HEK293 (cell line): ENCODE measurements around the gene CRYBB1.

Source experiments
- CTCF ChIA-PET: fragments of 350-600 bp; formaldehyde crosslinking; extraction: SDS; loops from one replicate; lab custom pipeline; 2021; ENCODE audit warnings: antibody characterized with exemption; lab: Yijun Ruan, JAX
- POLR2A ChIA-PET: fragments of 300-600 bp; formaldehyde crosslinking; extraction: SDS; loops from one replicate; lab custom pipeline; 2020; ENCODE audit warnings: antibody characterized with exemption, inconsistent platforms; lab: Yijun Ruan, JAX
- H3K27ac ChIP-seq: fragments of 200-500 bp; sonication (Bioruptor generic); 2 replicates; pipeline ENCODE4 v1.5.1; 2014; ENCODE audit warnings: low read depth, low read length, control low read depth, inconsistent platforms; ENCODE audit errors: extremely low read depth
- H3K36me3 ChIP-seq, 2 experiments: fragments of 200-500 bp in 1 of 2; sonication (Bioruptor generic) in 1 of 2; 1 replicate in 1 of 2; 2 replicates in 1 of 2; pipeline ENCODE4 v1.5.1; 2014 to 2017; ENCODE audit warnings: inconsistent platforms in 2 of 2, low read length in 2 of 2; ENCODE audit not compliant: control insufficient read depth in 2 of 2, insufficient read depth in 1 of 2
- H3K4me1 ChIP-seq: fragments of 200-500 bp; sonication (Bioruptor generic); 2 replicates; pipeline ENCODE4 v1.5.1; 2014; ENCODE audit warnings: mild to moderate bottlenecking, low read length, inconsistent platforms; ENCODE audit not compliant: control insufficient read depth, insufficient read depth
- H3K4me3 ChIP-seq: 2 replicates; pipeline ENCODE4 v1.5.1; 2011; ENCODE audit warnings: low read depth, mild to moderate bottlenecking, control low read depth, low read length, moderate library complexity
- H3K9me3 ChIP-seq: fragments of 200-500 bp; sonication (Bioruptor generic); 2 replicates; pipeline ENCODE4 v1.5.1; 2014; ENCODE audit warnings: low read depth, low read length, inconsistent platforms; ENCODE audit not compliant: control insufficient read depth, insufficient read depth
- CTCF ChIP-seq: fragments of 450-650 bp; formaldehyde crosslinking; IDR thresholded peaks from 2 replicates; pipeline ENCODE4 v1.5.1; 2016; ENCODE audit warnings: missing biosample characterization, missing genetic modification characterization
- EGR2 ChIP-seq: fragments of 450-650 bp; formaldehyde crosslinking; IDR thresholded peaks from 2 replicates; pipeline ENCODE4 v1.5.1; 2016; ENCODE audit warnings: low read depth, missing biosample characterization, missing genetic modification characterization
- GLIS1 ChIP-seq: fragments of 450-650 bp; formaldehyde crosslinking; IDR thresholded peaks from 2 replicates; pipeline ENCODE4 v1.5.1; 2016; ENCODE audit warnings: missing biosample characterization, missing genetic modification characterization
- GLIS2 ChIP-seq: fragments of 450-650 bp; formaldehyde crosslinking; IDR thresholded peaks from 2 replicates; pipeline ENCODE4 v1.5.1; 2016; ENCODE audit warnings: missing biosample characterization, missing genetic modification characterization
- PATZ1 ChIP-seq: fragments of 450-650 bp; formaldehyde crosslinking; IDR thresholded peaks from 2 replicates; pipeline ENCODE4 v1.5.1; 2016; ENCODE audit warnings: missing biosample characterization, missing genetic modification characterization
- REST ChIP-seq: fragments of 450-650 bp; formaldehyde crosslinking; IDR thresholded peaks from 2 replicates; pipeline ENCODE4 v1.5.1; 2016; ENCODE audit warnings: missing biosample characterization, missing genetic modification characterization
- ZBTB10 ChIP-seq: fragments of 450-650 bp; formaldehyde crosslinking; IDR thresholded peaks from 2 replicates; pipeline ENCODE4 v1.5.1; 2016; ENCODE audit warnings: missing biosample characterization, missing genetic modification characterization
- ZBTB17 ChIP-seq: fragments of 450-650 bp; formaldehyde crosslinking; IDR thresholded peaks from 2 replicates; pipeline ENCODE4 v1.5.1; 2016; ENCODE audit warnings: missing biosample characterization, missing genetic modification characterization
- ZBTB26 ChIP-seq: fragments of 450-650 bp; formaldehyde crosslinking; optimal IDR thresholded peaks from 2 replicates; pipeline ENCODE3; 2016; ENCODE audit warnings: missing biosample characterization, mild to moderate bottlenecking, missing genetic modification characterization
- ZBTB8A ChIP-seq: fragments of 450-650 bp; formaldehyde crosslinking; IDR thresholded peaks from 2 replicates; pipeline ENCODE4 v1.5.1; 2016; ENCODE audit warnings: missing biosample characterization, missing genetic modification characterization
- ZFHX2 ChIP-seq: fragments of 450-650 bp; formaldehyde crosslinking; conservative IDR thresholded peaks from 2 replicates; pipeline ENCODE4 v1.5.1; 2016; ENCODE audit warnings: missing biosample characterization, missing genetic modification characterization
- ZNF175 ChIP-seq: fragments of 450-650 bp; formaldehyde crosslinking; IDR thresholded peaks from 2 replicates; pipeline ENCODE4 v1.5.1; 2016; ENCODE audit warnings: missing biosample characterization, missing genetic modification characterization
- ZNF335 ChIP-seq: fragments of 450-650 bp; formaldehyde crosslinking; conservative IDR thresholded peaks from 2 replicates; pipeline ENCODE4 v1.5.1; 2016; ENCODE audit warnings: missing biosample characterization, missing genetic modification characterization
- ZNF398 ChIP-seq: fragments of 450-650 bp; formaldehyde crosslinking; IDR thresholded peaks from 2 replicates; pipeline ENCODE4 v1.5.1; 2017; ENCODE audit warnings: missing biosample characterization, missing genetic modification characterization
- ZNF530 ChIP-seq: fragments of 450-650 bp; formaldehyde crosslinking; IDR thresholded peaks from 2 replicates; pipeline ENCODE4 v1.5.1; 2016; ENCODE audit warnings: low read depth, missing biosample characterization, missing genetic modification characterization
- ZNF558 ChIP-seq: fragments of 450-650 bp; formaldehyde crosslinking; IDR thresholded peaks from 2 replicates; pipeline ENCODE4 v1.5.1; 2016; ENCODE audit warnings: missing biosample characterization, missing genetic modification characterization
- ZNF692 ChIP-seq: fragments of 450-650 bp; formaldehyde crosslinking; IDR thresholded peaks from 2 replicates; pipeline ENCODE4 v1.5.1; 2016; ENCODE audit warnings: missing biosample characterization, missing genetic modification characterization
- ZNF76 ChIP-seq: fragments of 450-650 bp; formaldehyde crosslinking; IDR thresholded peaks from 2 replicates; pipeline ENCODE4; 2016; ENCODE audit warnings: low read depth, missing biosample characterization, missing genetic modification characterization, borderline replicate concordance
- ZNF785 ChIP-seq: fragments of 450-650 bp; formaldehyde crosslinking; IDR thresholded peaks from 2 replicates; pipeline ENCODE4 v1.5.1; 2016; ENCODE audit warnings: missing biosample characterization, missing genetic modification characterization

CRYBB1 gene

GRCh38 chr22:26589367-26589844 is 28.4 kb downstream of the CRYBB1 start:
- CTCF ChIA-PET, result interaction anchor here (0.6 to 1.2 kb wide), 2 partner anchors 69 to 225 kb away, joined by 3 read pairs; no protein-coding TSS in a partner anchor
- POLR2A ChIA-PET, result interaction anchor here (1.3 kb wide), 1 partner anchor 106 kb away, joined by 6 read pairs; the partner anchor contains the start of genes HPS4 and SRRD
- H3K9me3 ChIP-seq, result no peaks in the 10 kb centered on the region
- peak overlapping the region; percentile 73 for H3K4me3 ChIP-seq
- no peaks in the 10 kb centered on the region for H3K4me1 ChIP-seq
- no peaks in the 10 kb centered on the region for H3K36me3 ChIP-seq
- no peak overlapping the region; the same call in 1 of the 2 replicates for H3K27ac ChIP-seq
- TF ChIP-seq REST (tag by site-specific recombination) (no peak), ZNF558 (tag by site-specific recombination) (no peak), CTCF (no peak), ZNF335 (tag by site-specific recombination) (peak; percentile 37; the same call in 1 of the 2 replicates), ZNF76 (tag by site-specific recombination) (0 out of 2 replicates have a peak, but pooled peaks have one; percentile 17), ZNF785 (tag by site-specific recombination) (no peak), ZNF692 (no peak), PATZ1 (peak; percentile 48; the same call in 1 of the 2 replicates), ZNF175 (tag by site-specific recombination) (no peak), GLIS2 (tag by site-specific recombination) (peak; percentile 85), EGR2 (tag by site-specific recombination) (peak; percentile 70), ZFHX2 (tag by site-specific recombination) (peak; percentile 79), ZNF530 (no peak), ZBTB10 (tag by site-specific recombination) (no peak; the same call in 1 of the 2 replicates), ZBTB8A (tag by site-specific recombination) (peak; percentile 25), ZBTB17 (tag by site-specific recombination) (peak; percentile 29; the same call in 1 of the 2 replicates), ZBTB26 (tag by site-specific recombination) (peak; percentile 89), GLIS1 (tag by site-specific recombination) (peak; percentile 62), ZNF398 (tag by site-specific recombination) (peak; percentile 53)
